WTC11 (cell line): Measurements from ENCODE around the gene CYP4F11. TPM values are rescaled to one million over a fixed set of nuclear protein-coding genes. Genes with fewer than 3 reads are reported as not detected.

Experiments used
- ATAC-seq: fragments of 200-7000 bp; cut with Tn5 transposase; 2 replicates; pipeline ENCODE4 v1.10.0; 2021; ENCODE audit warnings: mild to moderate bottlenecking, moderate library complexity
- CTCF ChIA-PET: fragments of 300-600 bp; sonication (Branson Sonifier 250); formaldehyde crosslinking; loops from one replicate; lab custom pipeline; 2021; ENCODE audit warnings: antibody characterized with exemption; lab: Charles Lee
- POLR2A ChIA-PET: fragments of 350-600 bp; sonication (Branson Sonifier 250); formaldehyde crosslinking; loops from one replicate; lab custom pipeline; 2021; ENCODE audit warnings: antibody characterized with exemption; lab: Charles Lee
- DNase-seq: peaks from one replicate; pipeline ENCODE4 v3.0.0; 2021; ENCODE audit warnings: low spot score
- H3K27ac Mint-ChIP-seq: 2 replicates; pipeline ENCODE4 v1.8.0; 2021; ENCODE audit warnings: mixed read lengths
- H3K27me3 Mint-ChIP-seq: 2 replicates; pipeline ENCODE4 v1.8.0; 2021; ENCODE audit warnings: low read depth, mild to moderate bottlenecking, moderate library complexity, mixed read lengths
- H3K36me3 Mint-ChIP-seq: 2 replicates; pipeline ENCODE4 v1.8.0; 2021; ENCODE audit warnings: mixed read lengths
- H3K4me1 Mint-ChIP-seq: 2 replicates; pipeline ENCODE4 v1.8.0; 2022; ENCODE audit warnings: mixed read lengths
- H3K4me3 Mint-ChIP-seq: 2 replicates; pipeline ENCODE4 v1.8.0; 2021; ENCODE audit warnings: mild to moderate bottlenecking, moderate library complexity, mixed read lengths
- H3K9me3 Mint-ChIP-seq: 2 replicates; pipeline ENCODE4 v1.8.0; 2021; ENCODE audit warnings: mixed read lengths
- EMX1 ChIP-seq: fragments of 250-450 bp; sonication (Bioruptor Pico); IDR thresholded peaks from 2 replicates; pipeline ENCODE4 v1.8.0; 2021; ENCODE audit warnings: mild to moderate bottlenecking
- NR2C2 ChIP-seq: sonication (generic); formaldehyde crosslinking; IDR thresholded peaks from 2 replicates; pipeline ENCODE4 v1.8.0; 2022; ENCODE audit warnings: mild to moderate bottlenecking, missing genetic modification reagents
- ZNF121 ChIP-seq: sonication (generic); formaldehyde crosslinking; IDR thresholded peaks from 2 replicates; pipeline ENCODE4 v1.8.0; 2023; ENCODE audit warnings: missing genetic modification reagents
- total RNA-seq: library from RNA; stranded (reverse); gene quantifications from 3 replicates; pipeline ENCODE4 v1.2.3, GENCODE V29; 2021
- TF ChIP-seq, protein P1 (sequence below): sonication (generic); formaldehyde crosslinking; IDR thresholded peaks from 2 replicates; pipeline ENCODE4 v1.8.1; 2023; ENCODE audit warnings: mild to moderate bottlenecking, missing genetic modification reagents
- TF ChIP-seq, protein P2 (sequence below): sonication (generic); formaldehyde crosslinking; IDR thresholded peaks from 2 replicates; pipeline ENCODE4 v1.8.1; 2022; ENCODE audit warnings: low read depth, mild to moderate bottlenecking, moderate library complexity, missing genetic modification reagents, borderline replicate concordance
- TF ChIP-seq, protein P3 (sequence below): fragments of 200-600 bp; IDR thresholded peaks from 2 replicates; pipeline ENCODE4 v1.8.0; 2022; ENCODE audit warnings: antibody characterized with exemption
- TF ChIP-seq, protein P4 (sequence below): fragments of 250-450 bp; sonication (Bioruptor Pico); IDR thresholded peaks from 2 replicates; pipeline ENCODE4 v1.9.0; 2021; ENCODE audit warnings: mild to moderate bottlenecking
- TF ChIP-seq, protein P5 (sequence below): sonication (generic); formaldehyde crosslinking; conservative IDR thresholded peaks from 2 replicates; pipeline ENCODE4 v1.8.1; 2023; ENCODE audit warnings: mild to moderate bottlenecking, low read depth, missing genetic modification reagents, moderate library complexity
- TF ChIP-seq, protein P6 (sequence below): fragments of 250-450 bp; sonication (Bioruptor Pico); IDR thresholded peaks from 2 replicates; pipeline ENCODE4 v1.9.0; 2021; ENCODE audit warnings: moderate library complexity, mild to moderate bottlenecking, inconsistent platforms, borderline replicate concordance
- TF ChIP-seq, protein P7 (sequence below): sonication (generic); formaldehyde crosslinking; IDR thresholded peaks from 2 replicates; pipeline ENCODE4 v1.8.0; 2023; ENCODE audit warnings: missing genetic modification reagents

Gene CYP4F11
- total RNA-seq, 1 experiment from 2014 or later: not detected

DNA sequence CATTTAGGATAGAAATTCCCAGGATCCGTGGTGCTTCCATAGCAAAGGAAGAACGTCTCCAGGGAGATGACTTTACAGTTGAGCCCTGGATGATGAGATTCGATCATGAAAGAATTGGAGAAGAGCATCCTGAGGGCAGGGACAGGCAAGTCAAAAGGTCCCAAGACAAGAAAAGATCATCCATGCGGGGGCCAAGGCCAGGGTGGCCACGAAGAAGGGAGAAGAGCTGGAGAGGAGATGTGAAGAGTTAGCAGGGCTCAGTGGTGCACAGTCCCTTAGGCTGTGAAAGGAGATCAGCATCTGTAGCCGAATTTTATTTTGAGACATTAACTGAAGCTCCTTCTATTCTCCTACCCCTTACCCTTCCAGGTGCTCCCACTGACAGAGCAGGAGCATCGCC is 43.4 kb upstream of the CYP4F11 start:
- H3K4me3 Mint-ChIP-seq: no peak overlapping the region
- DNase-seq: no peak
- ATAC-seq: no peak
- POLR2A ChIA-PET: no interaction called here
- H3K36me3 Mint-ChIP-seq: peaks cover 44% of the 10 kb centered on the region
- H3K27ac Mint-ChIP-seq: no peak overlapping the region
- TF ChIP-seq, protein P1, sequence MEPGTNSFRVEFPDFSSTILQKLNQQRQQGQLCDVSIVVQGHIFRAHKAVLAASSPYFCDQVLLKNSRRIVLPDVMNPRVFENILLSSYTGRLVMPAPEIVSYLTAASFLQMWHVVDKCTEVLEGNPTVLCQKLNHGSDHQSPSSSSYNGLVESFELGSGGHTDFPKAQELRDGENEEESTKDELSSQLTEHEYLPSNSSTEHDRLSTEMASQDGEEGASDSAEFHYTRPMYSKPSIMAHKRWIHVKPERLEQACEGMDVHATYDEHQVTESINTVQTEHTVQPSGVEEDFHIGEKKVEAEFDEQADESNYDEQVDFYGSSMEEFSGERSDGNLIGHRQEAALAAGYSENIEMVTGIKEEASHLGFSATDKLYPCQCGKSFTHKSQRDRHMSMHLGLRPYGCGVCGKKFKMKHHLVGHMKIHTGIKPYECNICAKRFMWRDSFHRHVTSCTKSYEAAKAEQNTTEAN: no peak
- TF ChIP-seq, protein P2, sequence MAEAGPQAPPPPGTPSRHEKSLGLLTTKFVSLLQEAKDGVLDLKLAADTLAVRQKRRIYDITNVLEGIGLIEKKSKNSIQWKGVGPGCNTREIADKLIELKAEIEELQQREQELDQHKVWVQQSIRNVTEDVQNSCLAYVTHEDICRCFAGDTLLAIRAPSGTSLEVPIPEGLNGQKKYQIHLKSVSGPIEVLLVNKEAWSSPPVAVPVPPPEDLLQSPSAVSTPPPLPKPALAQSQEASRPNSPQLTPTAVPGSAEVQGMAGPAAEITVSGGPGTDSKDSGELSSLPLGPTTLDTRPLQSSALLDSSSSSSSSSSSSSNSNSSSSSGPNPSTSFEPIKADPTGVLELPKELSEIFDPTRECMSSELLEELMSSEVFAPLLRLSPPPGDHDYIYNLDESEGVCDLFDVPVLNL: no peak
- TF ChIP-seq, protein P3, sequence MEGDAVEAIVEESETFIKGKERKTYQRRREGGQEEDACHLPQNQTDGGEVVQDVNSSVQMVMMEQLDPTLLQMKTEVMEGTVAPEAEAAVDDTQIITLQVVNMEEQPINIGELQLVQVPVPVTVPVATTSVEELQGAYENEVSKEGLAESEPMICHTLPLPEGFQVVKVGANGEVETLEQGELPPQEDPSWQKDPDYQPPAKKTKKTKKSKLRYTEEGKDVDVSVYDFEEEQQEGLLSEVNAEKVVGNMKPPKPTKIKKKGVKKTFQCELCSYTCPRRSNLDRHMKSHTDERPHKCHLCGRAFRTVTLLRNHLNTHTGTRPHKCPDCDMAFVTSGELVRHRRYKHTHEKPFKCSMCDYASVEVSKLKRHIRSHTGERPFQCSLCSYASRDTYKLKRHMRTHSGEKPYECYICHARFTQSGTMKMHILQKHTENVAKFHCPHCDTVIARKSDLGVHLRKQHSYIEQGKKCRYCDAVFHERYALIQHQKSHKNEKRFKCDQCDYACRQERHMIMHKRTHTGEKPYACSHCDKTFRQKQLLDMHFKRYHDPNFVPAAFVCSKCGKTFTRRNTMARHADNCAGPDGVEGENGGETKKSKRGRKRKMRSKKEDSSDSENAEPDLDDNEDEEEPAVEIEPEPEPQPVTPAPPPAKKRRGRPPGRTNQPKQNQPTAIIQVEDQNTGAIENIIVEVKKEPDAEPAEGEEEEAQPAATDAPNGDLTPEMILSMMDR: no peak
- TF ChIP-seq, protein P4, sequence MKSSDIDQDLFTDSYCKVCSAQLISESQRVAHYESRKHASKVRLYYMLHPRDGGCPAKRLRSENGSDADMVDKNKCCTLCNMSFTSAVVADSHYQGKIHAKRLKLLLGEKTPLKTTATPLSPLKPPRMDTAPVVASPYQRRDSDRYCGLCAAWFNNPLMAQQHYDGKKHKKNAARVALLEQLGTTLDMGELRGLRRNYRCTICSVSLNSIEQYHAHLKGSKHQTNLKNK: no peak
- no peak for TF ChIP-seq NR2C2 (CRISPR knock-in tag)
- H3K4me1 Mint-ChIP-seq: no peaks in the 10 kb centered on the region
- H3K27me3 Mint-ChIP-seq: peaks cover 23% of the 10 kb centered on the region
- CTCF ChIA-PET: no interaction called here
- H3K9me3 Mint-ChIP-seq: peaks cover 67% of the 10 kb centered on the region

DNA sequence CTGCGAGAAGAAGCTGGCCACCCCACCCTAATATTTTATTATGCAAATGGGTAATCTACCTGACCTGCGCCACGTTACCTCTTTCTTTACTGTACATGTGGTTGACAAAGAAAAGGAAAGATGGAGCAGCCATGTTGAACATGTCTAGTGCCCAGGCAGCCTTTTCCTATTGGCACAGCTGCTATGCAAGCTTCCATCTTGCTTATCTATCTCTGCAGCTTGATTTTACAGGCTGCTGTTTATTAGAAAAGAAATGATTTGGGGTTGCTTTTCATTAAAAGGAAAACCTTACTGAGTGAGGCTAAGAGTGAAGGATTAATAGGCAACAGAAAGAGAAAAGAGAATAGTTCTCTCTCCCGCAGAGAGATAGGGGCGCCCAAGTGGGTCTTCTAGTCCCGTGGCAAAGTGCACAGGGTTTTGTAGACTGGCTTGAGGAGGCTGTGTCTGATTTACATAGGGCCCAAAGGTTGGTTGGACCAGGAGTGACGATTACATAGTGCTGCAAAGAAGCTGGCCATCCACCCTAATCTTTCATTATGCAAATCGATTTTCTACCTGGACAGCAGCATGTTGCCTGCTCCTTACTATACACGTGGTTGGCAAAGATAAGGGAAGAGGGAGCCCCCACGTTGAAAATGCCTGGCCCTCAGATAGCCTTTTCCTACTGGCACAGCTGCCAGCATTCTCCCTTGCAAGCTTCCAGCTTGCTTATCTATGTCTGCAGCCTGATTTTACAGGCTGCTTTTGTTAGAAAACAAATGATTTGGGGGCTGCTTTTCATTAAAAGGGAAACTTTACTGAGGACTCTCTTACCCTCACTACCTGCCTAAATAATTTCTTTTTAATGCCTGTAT is 42.7 kb upstream of the CYP4F11 start:
- DNase-seq: no peak
- Mint-ChIP-seq H3K9me3 (peaks cover 73% of the 10 kb centered on the region), H3K27ac (no peak overlapping the region), H3K36me3 (peaks cover 47% of the 10 kb centered on the region), H3K4me1 (no peaks in the 10 kb centered on the region), H3K4me3 (no peak overlapping the region), H3K27me3 (peaks cover 23% of the 10 kb centered on the region)
- no peak for ATAC-seq
- ChIA-PET POLR2A (no interaction called here), CTCF (no interaction called here)
- TF ChIP-seq, protein P5, sequence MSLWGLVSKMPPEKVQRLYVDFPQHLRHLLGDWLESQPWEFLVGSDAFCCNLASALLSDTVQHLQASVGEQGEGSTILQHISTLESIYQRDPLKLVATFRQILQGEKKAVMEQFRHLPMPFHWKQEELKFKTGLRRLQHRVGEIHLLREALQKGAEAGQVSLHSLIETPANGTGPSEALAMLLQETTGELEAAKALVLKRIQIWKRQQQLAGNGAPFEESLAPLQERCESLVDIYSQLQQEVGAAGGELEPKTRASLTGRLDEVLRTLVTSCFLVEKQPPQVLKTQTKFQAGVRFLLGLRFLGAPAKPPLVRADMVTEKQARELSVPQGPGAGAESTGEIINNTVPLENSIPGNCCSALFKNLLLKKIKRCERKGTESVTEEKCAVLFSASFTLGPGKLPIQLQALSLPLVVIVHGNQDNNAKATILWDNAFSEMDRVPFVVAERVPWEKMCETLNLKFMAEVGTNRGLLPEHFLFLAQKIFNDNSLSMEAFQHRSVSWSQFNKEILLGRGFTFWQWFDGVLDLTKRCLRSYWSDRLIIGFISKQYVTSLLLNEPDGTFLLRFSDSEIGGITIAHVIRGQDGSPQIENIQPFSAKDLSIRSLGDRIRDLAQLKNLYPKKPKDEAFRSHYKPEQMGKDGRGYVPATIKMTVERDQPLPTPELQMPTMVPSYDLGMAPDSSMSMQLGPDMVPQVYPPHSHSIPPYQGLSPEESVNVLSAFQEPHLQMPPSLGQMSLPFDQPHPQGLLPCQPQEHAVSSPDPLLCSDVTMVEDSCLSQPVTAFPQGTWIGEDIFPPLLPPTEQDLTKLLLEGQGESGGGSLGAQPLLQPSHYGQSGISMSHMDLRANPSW (CRISPR knock-in tag): no peak
- TF ChIP-seq, protein P6, sequence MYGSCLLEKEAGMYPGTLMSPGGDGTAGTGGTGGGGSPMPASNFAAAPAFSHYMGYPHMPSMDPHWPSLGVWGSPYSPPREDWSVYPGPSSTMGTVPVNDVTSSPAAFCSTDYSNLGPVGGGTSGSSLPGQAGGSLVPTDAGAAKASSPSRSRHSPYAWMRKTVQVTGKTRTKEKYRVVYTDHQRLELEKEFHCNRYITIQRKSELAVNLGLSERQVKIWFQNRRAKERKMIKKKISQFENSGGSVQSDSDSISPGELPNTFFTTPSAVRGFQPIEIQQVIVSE: no peak
- TF ChIP-seq, protein P7, sequence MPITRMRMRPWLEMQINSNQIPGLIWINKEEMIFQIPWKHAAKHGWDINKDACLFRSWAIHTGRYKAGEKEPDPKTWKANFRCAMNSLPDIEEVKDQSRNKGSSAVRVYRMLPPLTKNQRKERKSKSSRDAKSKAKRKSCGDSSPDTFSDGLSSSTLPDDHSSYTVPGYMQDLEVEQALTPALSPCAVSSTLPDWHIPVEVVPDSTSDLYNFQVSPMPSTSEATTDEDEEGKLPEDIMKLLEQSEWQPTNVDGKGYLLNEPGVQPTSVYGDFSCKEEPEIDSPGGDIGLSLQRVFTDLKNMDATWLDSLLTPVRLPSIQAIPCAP (CRISPR knock-in tag): no peak
- TF ChIP-seq, protein P1: no peak
- TF ChIP-seq ZNF121 (CRISPR knock-in tag) (no peak), EMX1 (no peak)
